Measurements from ENCODE around the gene NEUROD2. TPM values are rescaled to one million over a fixed set of nuclear protein-coding genes. Genes with fewer than 3 reads are reported as not detected.
A peak's percentile ranks its signal among the peaks of the same experiment; 100 is the strongest.

Gene NEUROD2
- total RNA-seq, 2 donors from 2014 or later = not detected

GRCh38 chr17:39581071-39581758 is 26.5 kb downstream of the NEUROD2 start:
- Histone ChIP-seq H3K27ac (no peak overlapping the region), H3K36me3 (no peaks in the 10 kb centered on the region), H3K4me1 (ENCODE audit: control insufficient read depth in 1 of 2, low read depth in 2 of 2) (no peaks in the 10 kb centered on the region), H3K9me3 (no peaks in the 10 kb centered on the region), H3K27me3 (replicated peaks; ENCODE audit: insufficient read depth) (no peaks in the 10 kb centered on the region), H3K4me3 (no peak overlapping the region)
- no peak for DNase-seq (ENCODE audit: low spot score)
- ATAC-seq (ENCODE audit: insufficient number of reproducible peaks, low FRiP score, low read depth) = no peak
- no peak for TF ChIP-seq CTCF (IDR thresholded peaks at IDR 0.05)

DNA sequence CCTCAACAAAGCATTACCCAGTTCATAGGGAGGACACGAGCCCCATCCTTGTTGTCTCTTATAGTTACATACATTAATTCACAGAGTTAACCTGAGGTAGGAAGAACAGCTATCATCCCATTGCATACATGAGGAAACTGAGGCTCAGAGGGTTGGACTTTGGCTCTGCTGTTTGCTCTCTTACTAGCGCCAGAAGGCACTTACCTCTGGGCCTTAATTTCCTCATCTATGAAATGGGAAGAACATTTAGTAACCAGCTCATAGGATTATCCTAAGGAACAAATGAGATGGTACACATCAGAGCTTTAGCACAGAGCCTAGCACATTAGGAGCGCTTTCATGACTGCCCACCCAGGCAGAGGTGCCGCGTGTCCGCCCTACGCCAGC is 27.6 kb downstream of the NEUROD2 start:
- no peak for TF ChIP-seq CTCF (IDR thresholded peaks at IDR 0.05)
- Histone ChIP-seq H3K9me3 (no peaks in the 10 kb centered on the region), H3K4me1 (ENCODE audit: control insufficient read depth in 1 of 2, low read depth in 2 of 2) (no peaks in the 10 kb centered on the region), H3K4me3 (no peak overlapping the region), H3K27me3 (replicated peaks; ENCODE audit: insufficient read depth) (no peaks in the 10 kb centered on the region), H3K27ac (no peak overlapping the region), H3K36me3 (no peaks in the 10 kb centered on the region)
- DNase-seq (ENCODE audit: low spot score) = no peak
- ATAC-seq (ENCODE audit: insufficient number of reproducible peaks, low FRiP score, low read depth) = no peak

DNA sequence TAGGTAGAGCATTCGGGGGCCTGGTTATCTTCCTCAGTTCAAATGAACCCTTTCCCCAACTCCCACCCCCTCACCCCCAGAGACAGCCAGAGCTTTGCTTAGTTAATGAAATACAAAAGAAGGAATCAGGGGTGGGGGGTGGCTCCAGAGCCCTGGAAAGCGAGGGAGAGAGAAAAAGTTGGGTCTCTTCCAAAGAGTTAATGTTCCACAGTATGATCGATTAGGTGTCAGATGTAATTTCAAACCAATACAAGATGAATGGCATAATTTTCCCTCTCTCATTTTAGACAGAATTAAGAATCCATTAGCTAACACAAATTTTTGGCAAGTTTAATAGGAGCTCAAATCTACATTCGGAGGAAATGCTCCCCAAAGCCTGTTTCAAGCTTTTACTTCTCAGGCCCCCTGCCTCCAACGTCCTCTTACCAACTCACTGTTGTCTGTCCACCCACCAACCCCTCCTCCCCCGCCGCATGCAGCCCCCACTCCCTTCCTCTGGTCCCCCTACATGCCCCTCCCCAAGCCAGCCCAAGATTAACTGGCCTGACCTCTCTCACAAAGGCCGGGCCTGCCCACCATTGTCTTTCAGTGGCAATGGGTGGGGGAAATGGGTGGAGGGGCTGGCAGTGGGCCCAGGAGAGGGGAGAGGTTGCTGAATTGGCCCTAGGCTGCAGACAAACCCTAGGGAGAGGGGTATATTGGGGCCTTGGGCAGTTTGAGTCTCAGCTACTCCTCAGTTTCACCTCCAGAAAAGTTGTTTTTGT is 28.2 kb downstream of the NEUROD2 start:
- no peak overlapping the region for H3K27ac ChIP-seq
- no peak for TF ChIP-seq CTCF (IDR thresholded peaks at IDR 0.05)
- ATAC-seq (ENCODE audit: insufficient number of reproducible peaks, low FRiP score, low read depth) = no peak
- H3K9me3 ChIP-seq = no peaks in the 10 kb centered on the region
- H3K36me3 ChIP-seq = no peaks in the 10 kb centered on the region
- no peaks in the 10 kb centered on the region for H3K4me1 ChIP-seq (ENCODE audit: control insufficient read depth in 1 of 2, low read depth in 2 of 2)
- no peaks in the 10 kb centered on the region for H3K27me3 ChIP-seq (replicated peaks; ENCODE audit: insufficient read depth)
- no peak overlapping the region for H3K4me3 ChIP-seq
- no peak for DNase-seq (ENCODE audit: low spot score)

DNA sequence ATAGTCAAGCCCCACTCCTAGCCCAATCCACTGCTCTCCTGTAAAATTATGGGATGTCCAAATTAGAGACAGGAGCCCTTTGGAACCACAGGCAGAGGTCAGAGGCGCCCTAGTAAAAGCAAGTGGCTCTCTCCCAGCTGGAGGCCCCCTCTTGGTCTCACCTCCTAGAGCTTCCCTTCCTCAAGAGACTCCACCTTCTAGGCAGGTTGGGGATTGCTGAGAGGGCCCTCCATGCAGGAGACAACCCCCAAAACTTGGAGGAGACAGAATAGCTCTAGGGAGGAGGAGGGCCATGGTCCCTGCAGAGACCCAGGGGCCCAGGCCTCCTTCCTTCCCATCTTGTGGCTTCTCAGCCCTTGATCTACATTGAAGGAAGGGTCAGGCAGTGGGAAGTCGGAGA is 29.4 kb downstream of the NEUROD2 start:
- DNase-seq (ENCODE audit: low spot score) (no peak), ATAC-seq (ENCODE audit: insufficient number of reproducible peaks, low FRiP score, low read depth) (no peak)
- Histone ChIP-seq H3K36me3 (no peaks in the 10 kb centered on the region), H3K4me1 (ENCODE audit: control insufficient read depth in 1 of 2, low read depth in 2 of 2) (peaks cover 0 to 4% of the 10 kb centered on the region in 2 donors), H3K4me3 (no peak overlapping the region), H3K27ac (no peak overlapping the region), H3K9me3 (no peaks in the 10 kb centered on the region), H3K27me3 (replicated peaks; ENCODE audit: insufficient read depth) (no peaks in the 10 kb centered on the region)
- TF ChIP-seq CTCF (IDR thresholded peaks at IDR 0.05) = no peak

DNA sequence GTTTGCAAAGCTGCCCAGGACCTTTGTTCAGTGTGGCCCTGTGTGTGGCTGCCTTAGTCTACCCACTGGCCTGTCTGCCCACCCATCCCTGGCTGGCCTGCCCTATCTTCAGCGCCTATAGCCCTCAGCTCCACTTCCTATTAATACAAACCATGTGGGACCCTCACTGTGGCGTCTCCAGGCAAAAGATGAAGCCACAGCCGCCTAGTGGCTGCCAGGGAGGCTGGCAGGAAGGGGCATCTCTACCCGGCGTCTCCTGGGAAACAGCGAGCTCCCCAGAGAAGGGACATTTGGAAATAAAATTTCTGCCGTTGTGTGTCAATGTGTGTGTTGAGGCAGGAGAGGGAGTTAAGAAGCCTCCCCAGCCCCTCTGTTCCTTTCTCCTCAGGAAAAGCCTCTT is 31.5 kb downstream of the NEUROD2 start:
- Histone ChIP-seq H3K4me1 (ENCODE audit: control insufficient read depth in 1 of 2, low read depth in 2 of 2) (peaks cover 3 to 9% of the 10 kb centered on the region in 2 donors), H3K9me3 (no peaks in the 10 kb centered on the region), H3K27me3 (replicated peaks; ENCODE audit: insufficient read depth) (no peaks in the 10 kb centered on the region), H3K4me3 (no peak overlapping the region), H3K36me3 (no peaks in the 10 kb centered on the region), H3K27ac (no peak overlapping the region)
- TF ChIP-seq CTCF (IDR thresholded peaks at IDR 0.05) = peak; percentile 26
- ATAC-seq (ENCODE audit: insufficient number of reproducible peaks, low FRiP score, low read depth) (no peak), DNase-seq (ENCODE audit: low spot score) (no peak)

All from thoracic aorta (tissue), 2 donors.